Measurements from ENCODE around the gene FRMD8.

Gene FRMD8

GRCh38 chr11:65426839-65427690 lies 40.6 kb downstream of the FRMD8 start:
- peaks cover 14% of the 10 kb centered on the region for H3K36me3 ChIP-seq
- H3K4me2 ChIP-seq, result peak overlapping the region; percentile 94
- no peaks in the 10 kb centered on the region for H3K27me3 ChIP-seq
- H3K4me1 ChIP-seq, result peaks cover 60% of the 10 kb centered on the region
- no peaks in the 10 kb centered on the region for H3K9me3 ChIP-seq
- H3K27ac ChIP-seq, result peak overlapping the region; percentile 99
- peak overlapping the region; percentile 99 for H3K9ac ChIP-seq
- no peak for TF ChIP-seq Cebpa-rat (IDR thresholded peaks at IDR 0.05)
- H3K4me3 ChIP-seq, result peak overlapping the region; percentile 90
- H4K20me1 ChIP-seq, result peaks cover 93% of the 10 kb centered on the region

- peak overlapping the region; percentile 99 for H3K27ac ChIP-seq
- no peaks in the 10 kb centered on the region for H3K9me3 ChIP-seq
- H3K4me1 ChIP-seq, result peaks cover 68% of the 10 kb centered on the region
- H3K27me3 ChIP-seq, result no peaks in the 10 kb centered on the region
- peaks cover 100% of the 10 kb centered on the region for H4K20me1 ChIP-seq
- TF ChIP-seq Cebpa-rat (IDR thresholded peaks at IDR 0.05), result no peak
- H3K4me3 ChIP-seq, result peak overlapping the region; percentile 90
- H3K4me2 ChIP-seq, result peak overlapping the region; percentile 94
- peaks cover 14% of the 10 kb centered on the region for H3K36me3 ChIP-seq
- H3K9ac ChIP-seq, result peak overlapping the region; percentile 99
Measured at GRCh38 chr11:65427691-65428577, 41.5 kb downstream of the FRMD8 start.

- H3K9ac ChIP-seq, result peak overlapping the region; percentile 99
- peaks cover 14% of the 10 kb centered on the region for H3K36me3 ChIP-seq
- H3K27me3 ChIP-seq, result no peaks in the 10 kb centered on the region
- peak overlapping the region; percentile 94 for H3K4me2 ChIP-seq
- H4K20me1 ChIP-seq, result peaks cover 100% of the 10 kb centered on the region
- H3K9me3 ChIP-seq, result no peaks in the 10 kb centered on the region
- peak overlapping the region; percentile 90 for H3K4me3 ChIP-seq
- H3K27ac ChIP-seq, result no peak overlapping the region
- peaks cover 73% of the 10 kb centered on the region for H3K4me1 ChIP-seq
- TF ChIP-seq Cebpa-rat (IDR thresholded peaks at IDR 0.05), result no peak
Measured at GRCh38 chr11:65428578-65429067, 42.2 kb downstream of the FRMD8 start.

GRCh38 chr11:65429068-65429681 lies 42.7 kb downstream of the FRMD8 start:
- Histone ChIP-seq H3K4me1 (peaks cover 78% of the 10 kb centered on the region), H3K9ac (peak overlapping the region; percentile 99), H4K20me1 (peaks cover 100% of the 10 kb centered on the region), H3K27me3 (no peaks in the 10 kb centered on the region), H3K4me2 (peak overlapping the region; percentile 94), H3K9me3 (no peaks in the 10 kb centered on the region), H3K4me3 (peak overlapping the region; percentile 90), H3K27ac (peak overlapping the region; percentile 60), H3K36me3 (peaks cover 18% of the 10 kb centered on the region)
- TF ChIP-seq Cebpa-rat (IDR thresholded peaks at IDR 0.05), result no peak

- TF ChIP-seq Cebpa-rat (IDR thresholded peaks at IDR 0.05), result no peak
- Histone ChIP-seq H3K4me3 (peak overlapping the region; percentile 90), H3K4me2 (peak overlapping the region; percentile 94), H3K27me3 (no peaks in the 10 kb centered on the region), H3K36me3 (peaks cover 25% of the 10 kb centered on the region), H3K4me1 (peaks cover 85% of the 10 kb centered on the region), H3K9me3 (no peaks in the 10 kb centered on the region), H3K9ac (peak overlapping the region; percentile 99), H3K27ac (peak overlapping the region; percentile 60), H4K20me1 (peaks cover 100% of the 10 kb centered on the region)
Measured at GRCh38 chr11:65429724-65430405, 43.4 kb downstream of the FRMD8 start.

GRCh38 chr11:65430406-65431217 lies 44.2 kb downstream of the FRMD8 start:
- H4K20me1 ChIP-seq, result peaks cover 100% of the 10 kb centered on the region
- peak overlapping the region; percentile 99 for H3K9ac ChIP-seq
- H3K27ac ChIP-seq, result peak overlapping the region; percentile 60
- H3K27me3 ChIP-seq, result no peaks in the 10 kb centered on the region
- H3K4me1 ChIP-seq, result peaks cover 91% of the 10 kb centered on the region
- no peak for TF ChIP-seq Cebpa-rat (IDR thresholded peaks at IDR 0.05)
- peaks cover 33% of the 10 kb centered on the region for H3K36me3 ChIP-seq
- H3K4me3 ChIP-seq, result peak overlapping the region; percentile 90
- no peaks in the 10 kb centered on the region for H3K9me3 ChIP-seq
- H3K4me2 ChIP-seq, result peak overlapping the region; percentile 94

- Histone ChIP-seq H3K9ac (no peak overlapping the region), H4K20me1 (peaks cover 100% of the 10 kb centered on the region), H3K4me3 (no peak overlapping the region), H3K4me1 (peaks cover 95% of the 10 kb centered on the region), H3K27ac (no peak overlapping the region), H3K9me3 (no peaks in the 10 kb centered on the region), H3K36me3 (peaks cover 40% of the 10 kb centered on the region), H3K27me3 (no peaks in the 10 kb centered on the region), H3K4me2 (peak overlapping the region; percentile 94)
- TF ChIP-seq Cebpa-rat (IDR thresholded peaks at IDR 0.05), result no peak
Measured at GRCh38 chr11:65431451-65432099, 45.1 kb downstream of the FRMD8 start.

GRCh38 chr11:65432100-65432650 lies 45.7 kb downstream of the FRMD8 start:
- Histone ChIP-seq H3K9me3 (no peaks in the 10 kb centered on the region), H3K27me3 (no peaks in the 10 kb centered on the region), H3K4me1 (peaks cover 91% of the 10 kb centered on the region), H3K9ac (no peak overlapping the region), H3K4me2 (peak overlapping the region; percentile 94; the same call in 1 of the 2 replicates), H4K20me1 (peaks cover 98% of the 10 kb centered on the region), H3K4me3 (no peak overlapping the region), H3K27ac (no peak overlapping the region), H3K36me3 (peaks cover 37% of the 10 kb centered on the region)
- TF ChIP-seq Cebpa-rat (IDR thresholded peaks at IDR 0.05), result no peak

All from BLaER1 (cell line).